Measurements from ENCODE around the gene UBE2S.

- TF ChIP-seq POLR2AphosphoS5 (IDR thresholded peaks at IDR 0.05; ENCODE audit: low read depth, low read length) (no peak), REST (IDR thresholded peaks at IDR 0.05; ENCODE audit: insufficient read depth in 1 of 2, low read depth in 2 of 2, low read length in 2 of 2) (no peak), TAF1 (IDR thresholded peaks at IDR 0.05; ENCODE audit: borderline replicate concordance, insufficient read depth, low read length) (no peak), SIN3A (IDR thresholded peaks at IDR 0.05; ENCODE audit: borderline replicate concordance, insufficient read depth, low read length) (no peak)
Observed at GRCh38 chr19:55373306-55373992, 34.1 kb downstream of the UBE2S start.
